Mesenchymal stem cell (in vitro differentiated cells and primary cell): ENCODE results near the gene PAFAH1B2.
"Not testable (repeated sequence)": the region's sequence is repeated elsewhere in the genome, so short reads cannot be mapped to it uniquely, and the experiment has no call there.

ENCODE experiments used
- DNase-seq: peaks from one replicate; pipeline ENCODE4 v3.0.0-alpha.2; 2013
- H2AFZ ChIP-seq: one replicate; pipeline ENCODE4 v1.6.1; 2013; ENCODE audit warnings: low read depth, mild to moderate bottlenecking, control low read depth, inconsistent platforms, low read length, moderate library complexity
- H2AK5ac ChIP-seq: 2 replicates; pipeline ENCODE4 v1.6.1; 2013; ENCODE audit warnings: low read length, moderate library complexity, mild to moderate bottlenecking, inconsistent platforms; ENCODE audit not compliant: severe bottlenecking
- H2BK120ac ChIP-seq: one replicate; pipeline ENCODE4 v1.6.1; 2013; ENCODE audit warnings: low read depth, mild to moderate bottlenecking, inconsistent platforms, low read length, moderate library complexity
- H2BK12ac ChIP-seq, 2 experiments: one replicate each; pipeline ENCODE4 v1.6.1; 2013; ENCODE audit warnings: inconsistent platforms in 2 of 2, low read length in 2 of 2, mild to moderate bottlenecking in 2 of 2, moderate library complexity in 2 of 2, control low read depth in 1 of 2
- H2BK15ac ChIP-seq: one replicate; pipeline ENCODE4 v1.6.1; 2013; ENCODE audit warnings: mild to moderate bottlenecking, low read depth, inconsistent platforms; ENCODE audit not compliant: poor library complexity, severe bottlenecking
- H2BK5ac ChIP-seq: 2 replicates; pipeline ENCODE4 v1.6.1; 2013; ENCODE audit warnings: low read depth, mild to moderate bottlenecking, low read length, control low read depth, inconsistent platforms; ENCODE audit not compliant: poor library complexity, severe bottlenecking
- H3K14ac ChIP-seq, 2 experiments: one replicate each; pipeline ENCODE4 v1.6.1; 2013; ENCODE audit warnings: inconsistent platforms in 2 of 2, low read length in 2 of 2, control low read depth in 1 of 2, mild to moderate bottlenecking in 1 of 2, moderate library complexity in 1 of 2
- H3K18ac ChIP-seq, 2 experiments: one replicate each; pipeline ENCODE4 v1.6.1; 2013; ENCODE audit warnings: inconsistent platforms in 2 of 2, low read length in 2 of 2, control low read depth in 1 of 2, low read depth in 1 of 2, mild to moderate bottlenecking in 1 of 2
- H3K23ac ChIP-seq, 2 experiments: one replicate each; pipeline ENCODE4 v1.6.1; 2013; ENCODE audit warnings: inconsistent platforms in 2 of 2, low read length in 2 of 2, mild to moderate bottlenecking in 2 of 2, moderate library complexity in 2 of 2, control low read depth in 1 of 2
- H3K27ac ChIP-seq: 2 replicates; pipeline ENCODE4 v1.5.1; 2013; ENCODE audit warnings: mild to moderate bottlenecking, moderate library complexity, low read length, control low read depth, inconsistent platforms; ENCODE audit not compliant: poor library complexity, severe bottlenecking
- H3K27me3 ChIP-seq, 2 experiments: 2 replicates each; pipeline versions ENCODE4 v1.6.1 to v1.7.0; 2013; ENCODE audit warnings: low read length in 2 of 2, mild to moderate bottlenecking in 2 of 2, moderate library complexity in 2 of 2, control low read depth in 1 of 2, inconsistent platforms in 1 of 2; ENCODE audit not compliant: control insufficient read depth in 1 of 2, insufficient read depth in 1 of 2
- H3K36me3 ChIP-seq, 2 experiments: 2 replicates each; pipeline versions ENCODE4 v1.6.1 to v1.7.0; 2013; ENCODE audit warnings: low read length in 2 of 2, control low read depth in 1 of 2, inconsistent platforms in 1 of 2, low read depth in 1 of 2, mild to moderate bottlenecking in 1 of 2; ENCODE audit not compliant: insufficient read depth in 2 of 2, control insufficient read depth in 1 of 2
- H3K4ac ChIP-seq, 2 experiments: one replicate each; pipeline ENCODE4 v1.6.1; 2013; ENCODE audit warnings: inconsistent platforms in 2 of 2, low read length in 2 of 2, mild to moderate bottlenecking in 2 of 2, moderate library complexity in 2 of 2, control low read depth in 1 of 2, low read depth in 1 of 2
- H3K4me1 ChIP-seq: 2 replicates; pipeline ENCODE4 v1.6.1; 2013; ENCODE audit warnings: low read depth, low read length, control low read depth; ENCODE audit not compliant: control insufficient read depth, insufficient read depth
- H3K4me2 ChIP-seq: 2 replicates; pipeline ENCODE4 v1.6.1; 2013; ENCODE audit warnings: low read length, mild to moderate bottlenecking, inconsistent platforms; ENCODE audit not compliant: poor library complexity, severe bottlenecking
- H3K4me3 ChIP-seq, 2 experiments: 2 replicates each; pipeline versions ENCODE4 v1.5.1 to v1.7.0; 2013; ENCODE audit warnings: low read length in 2 of 2, mild to moderate bottlenecking in 2 of 2, control low read depth in 1 of 2, low read depth in 1 of 2; ENCODE audit not compliant: insufficient read depth in 1 of 2
- H3K79me1 ChIP-seq: replicated peaks from 2 replicates; pipeline ENCODE4 v1.6.1; 2013; ENCODE audit warnings: mild to moderate bottlenecking, control low read depth, low read length, inconsistent platforms; ENCODE audit not compliant: poor library complexity, severe bottlenecking
- H3K9ac ChIP-seq: 2 replicates; pipeline ENCODE4 v1.7.0; 2013; ENCODE audit warnings: mild to moderate bottlenecking, low read length, moderate library complexity
- H3K9me3 ChIP-seq: 2 replicates; pipeline ENCODE4 v1.7.0; 2013; ENCODE audit warnings: mild to moderate bottlenecking, low read length; ENCODE audit not compliant: control insufficient read depth
- H4K8ac ChIP-seq: one replicate; pipeline ENCODE4 v1.6.1; 2013; ENCODE audit warnings: inconsistent platforms, mild to moderate bottlenecking, low read length, moderate library complexity
- H4K91ac ChIP-seq: one replicate; pipeline ENCODE4 v1.6.1; 2013; ENCODE audit warnings: mild to moderate bottlenecking, low read length, inconsistent platforms
- WGBS: methylation state at CpG from one replicate; pipeline ENCODE4 v1.1.7; 2013; ENCODE audit warnings: mixed read lengths; 5-methylcytosine and 5-hydroxymethylcytosine counted together

Gene PAFAH1B2

DNA sequence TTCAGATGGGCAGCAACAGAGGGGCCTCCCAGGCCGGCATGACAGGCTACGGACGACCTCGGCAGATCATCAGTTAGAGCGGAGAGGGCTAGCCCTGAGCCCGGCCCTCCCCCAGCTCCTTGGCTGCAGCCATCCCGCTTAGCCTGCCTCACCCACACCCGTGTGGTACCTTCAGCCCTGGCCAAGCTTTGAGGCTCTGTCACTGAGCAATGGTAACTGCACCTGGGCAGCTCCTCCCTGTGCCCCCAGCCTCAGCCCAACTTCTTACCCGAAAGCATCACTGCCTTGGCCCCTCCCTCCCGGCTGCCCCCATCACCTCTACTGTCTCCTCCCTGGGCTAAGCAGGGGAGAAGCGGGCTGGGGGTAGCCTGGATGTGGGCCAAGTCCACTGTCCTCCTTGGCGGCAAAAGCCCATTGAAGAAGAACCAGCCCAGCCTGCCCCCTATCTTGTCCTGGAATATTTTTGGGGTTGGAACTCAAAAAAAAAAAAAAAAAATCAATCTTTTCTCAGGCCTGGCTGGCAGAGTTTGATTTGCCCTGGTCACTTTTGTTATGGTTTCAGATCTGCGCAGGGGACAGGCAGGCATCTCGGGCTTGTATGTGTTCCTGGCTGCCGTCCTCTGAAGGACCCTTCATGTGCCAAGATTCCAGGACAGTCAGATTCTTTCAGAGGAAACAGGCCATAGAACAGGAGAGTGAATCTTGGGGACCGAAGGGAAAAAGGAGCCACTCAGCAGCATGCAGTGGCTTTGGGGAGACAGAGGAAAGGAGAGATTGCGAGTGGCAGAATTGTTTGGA lies 60.4 kb downstream of the PAFAH1B2 start:
- no peak overlapping the region for H4K91ac ChIP-seq
- no peak overlapping the region for H3K4me2 ChIP-seq
- no peak overlapping the region for H3K18ac ChIP-seq
- no peak overlapping the region for H3K14ac ChIP-seq
- H3K9me3 ChIP-seq: no peaks in the 10 kb centered on the region
- no peaks in the 10 kb centered on the region for H3K27me3 ChIP-seq
- no peak overlapping the region for H2BK12ac ChIP-seq
- peaks cover 4% of the 10 kb centered on the region for H3K79me1 ChIP-seq
- H3K9ac ChIP-seq: no peak overlapping the region
- DNase-seq: no peak
- peaks cover 25 to 52% of the 10 kb centered on the region in 2 experiments for H3K36me3 ChIP-seq
- no peak overlapping the region for H2AFZ ChIP-seq
- H2BK120ac ChIP-seq: no peak overlapping the region
- H2BK15ac ChIP-seq: no peak overlapping the region
- H2BK5ac ChIP-seq: no peak overlapping the region
- 91% methylated on average over 17 of the region's 17 CpGs for WGBS
- H3K23ac ChIP-seq: no peak overlapping the region
- H2AK5ac ChIP-seq: no peak overlapping the region
- H4K8ac ChIP-seq: no peak overlapping the region
- peak overlapping the region; percentile 1 for H3K27ac ChIP-seq
- peaks cover 48% of the 10 kb centered on the region for H3K4me1 ChIP-seq
- no peak overlapping the region for H3K4me3 ChIP-seq
- no peak overlapping the region for H3K4ac ChIP-seq

DNA sequence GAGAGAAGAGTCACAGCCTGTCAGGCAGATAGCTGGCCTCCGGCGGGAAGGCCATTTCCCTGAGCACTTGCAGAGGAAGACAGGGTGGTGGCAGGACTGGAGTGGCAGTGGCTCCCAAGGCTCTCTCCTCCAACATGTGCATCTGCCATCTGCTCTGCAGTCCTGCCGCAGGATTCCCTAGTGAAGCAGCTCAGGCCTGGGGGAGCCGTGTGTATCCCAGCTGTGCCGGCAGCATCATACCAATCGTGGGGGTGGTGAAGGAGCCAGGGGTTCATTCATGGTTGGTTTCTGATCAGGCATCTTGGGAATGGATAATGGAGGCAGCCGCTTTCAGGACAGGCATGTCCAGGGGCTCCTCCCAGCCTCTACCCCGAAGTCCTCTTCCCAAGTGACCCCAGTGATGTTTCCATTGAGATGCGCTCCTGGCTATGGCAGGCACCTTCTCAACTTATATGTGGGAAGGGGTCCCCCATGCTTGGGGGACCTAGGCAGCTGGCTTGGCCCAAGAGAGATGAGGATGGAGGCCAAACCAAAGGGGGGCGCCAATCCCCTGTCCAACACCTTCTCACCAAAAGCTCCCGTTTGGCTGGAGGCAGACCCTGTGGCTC lies 61.2 kb downstream of the PAFAH1B2 start:
- Histone ChIP-seq H2AFZ (no peak overlapping the region), H3K9ac (no peak overlapping the region), H2BK120ac (no peak overlapping the region), H2AK5ac (no peak overlapping the region), H3K9me3 (no peaks in the 10 kb centered on the region), H3K4me2 (no peak overlapping the region), H4K91ac (no peak overlapping the region), H3K23ac (no peak overlapping the region), H3K4me3 (no peak overlapping the region), H3K79me1 (peaks cover 4% of the 10 kb centered on the region), H2BK12ac (no peak overlapping the region), H3K14ac (no peak overlapping the region), H2BK15ac (no peak overlapping the region), H3K27ac (peak overlapping the region; percentile 1), H3K4me1 (peaks cover 43% of the 10 kb centered on the region), H3K36me3 (peaks cover 28 to 52% of the 10 kb centered on the region in 2 experiments), H3K18ac (no peak overlapping the region), H3K27me3 (no peaks in the 10 kb centered on the region), H2BK5ac (no peak overlapping the region), H4K8ac (no peak overlapping the region), H3K4ac (no peak overlapping the region)
- DNase-seq: no peak
- 97% methylated on average over 9 of the region's 11 CpGs for WGBS

- H3K4me1 ChIP-seq: peaks cover 37% of the 10 kb centered on the region
- WGBS: 86% methylated on average over 6 of the region's 8 CpGs
- H2BK12ac ChIP-seq, H2BK120ac ChIP-seq, H3K9me3 ChIP-seq, H4K91ac ChIP-seq, H2BK5ac ChIP-seq, H4K8ac ChIP-seq, H3K14ac ChIP-seq, H3K79me1 ChIP-seq, H3K4me2 ChIP-seq, H2AFZ ChIP-seq, H3K4me3 ChIP-seq, H2BK15ac ChIP-seq, H3K4ac ChIP-seq, H3K18ac ChIP-seq, H3K9ac ChIP-seq, H3K23ac ChIP-seq, H2AK5ac ChIP-seq, H3K27me3 ChIP-seq, DNase-seq: not testable (repeated sequence)
- H3K36me3 ChIP-seq: peaks cover 28 to 51% of the 10 kb centered on the region in 2 experiments
- H3K27ac ChIP-seq: peak overlapping the region; percentile 9
These were observed 62.0 kb downstream of the PAFAH1B2 start for GRCh38 chr11:117206111-117206510.

DNA sequence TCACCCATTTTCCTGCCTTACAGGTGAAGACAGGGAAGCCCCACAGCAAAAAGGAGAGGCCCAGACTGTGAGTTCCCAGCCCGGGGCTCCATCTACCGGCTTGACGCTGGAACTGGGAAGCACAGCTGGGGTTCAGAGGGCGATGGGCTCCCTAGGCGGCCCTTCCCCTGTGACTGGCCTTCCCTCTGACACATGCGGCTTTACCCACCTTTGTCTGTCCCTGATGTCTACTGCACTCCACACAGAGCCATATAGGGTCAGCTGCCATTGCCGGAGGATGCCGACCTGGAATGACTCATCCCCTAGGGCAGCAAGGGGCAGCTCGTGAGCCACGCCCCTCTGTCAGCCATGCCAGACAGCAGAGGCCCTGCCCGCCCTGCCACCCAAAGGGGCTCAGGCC lies 62.8 kb downstream of the PAFAH1B2 start:
- not testable (repeated sequence) for H3K27me3 ChIP-seq, H2AFZ ChIP-seq, H3K23ac ChIP-seq, H2BK120ac ChIP-seq, H2BK15ac ChIP-seq, H2BK12ac ChIP-seq, H3K4me2 ChIP-seq, H3K14ac ChIP-seq, DNase-seq, H3K9me3 ChIP-seq, H3K4ac ChIP-seq, H4K8ac ChIP-seq, H2AK5ac ChIP-seq, H3K9ac ChIP-seq, H4K91ac ChIP-seq, H2BK5ac ChIP-seq, H3K4me3 ChIP-seq, H3K79me1 ChIP-seq, H3K18ac ChIP-seq
- no CpG with 5 or more reads among the region's 11 CpGs for WGBS
- peaks cover 35 to 44% of the 10 kb centered on the region in 2 experiments for H3K36me3 ChIP-seq
- H3K27ac ChIP-seq: peak overlapping the region; percentile 44
- peaks cover 31% of the 10 kb centered on the region for H3K4me1 ChIP-seq
